Activated CD4-positive, alpha-beta memory T cell treated with anti-CD3 and anti-CD28 coated beads for 36 hours (primary cell): Measurements from ENCODE around the gene ATG16L2. TPM values are rescaled to one million over a fixed set of nuclear protein-coding genes. Genes with fewer than 3 reads are reported as not detected.

Experiments
- CTCF ChIA-PET: fragments of 350-600 bp; sonication (Branson Sonifier 250); formaldehyde crosslinking; loops from one replicate; lab custom pipeline; 2021; ENCODE audit warnings: antibody characterized with exemption, inconsistent platforms; lab: Charles Lee
- POLR2A ChIA-PET: fragments of 350-600 bp; sonication (Branson Sonifier 250); formaldehyde crosslinking; loops from one replicate; lab custom pipeline; 2021; ENCODE audit warnings: antibody characterized with exemption; lab: Charles Lee
- DNase-seq: peaks from one replicate; pipeline ENCODE4 v3.0.0-alpha.2; 2020
- H3K27ac Mint-ChIP-seq: one replicate; pipeline ENCODE4 v1.8.0; 2021; ENCODE audit warnings: mixed read lengths
- H3K27me3 Mint-ChIP-seq: one replicate; pipeline ENCODE4 v1.8.0; 2021; ENCODE audit warnings: mixed read lengths
- H3K36me3 Mint-ChIP-seq: one replicate; pipeline ENCODE4 v1.8.0; 2021; ENCODE audit warnings: mixed read lengths
- H3K4me1 Mint-ChIP-seq: one replicate; pipeline ENCODE4 v1.8.0; 2021; ENCODE audit warnings: low read depth, mixed read lengths
- H3K4me3 Mint-ChIP-seq: one replicate; pipeline ENCODE4 v1.8.0; 2021; ENCODE audit warnings: mild to moderate bottlenecking, mixed read lengths
- H3K9me3 Mint-ChIP-seq: one replicate; pipeline ENCODE4 v1.8.0; 2021; ENCODE audit warnings: mixed read lengths
- intact Hi-C: fragments of 100-400 bp; cut with micrococcal nuclease; formaldehyde crosslinking; loops from one replicate; pipeline ENCODE4 v1.15.1; 2023
- total RNA-seq, 2 experiments: library from RNA; stranded (reverse); gene quantifications; one replicate each; pipeline ENCODE4 v1.2.3, GENCODE V29; 2021

Gene ATG16L2
- total RNA-seq: 10 to 100 TPM; 79.7 to 91.1 TPM

- intact Hi-C loops: loop anchor here (1.0 kb wide), 3 partner anchors 8 to 92 kb away; no protein-coding TSS in a partner anchor
These were observed at the start of gene ATG16L2 for GRCh38 chr11:72814286-72815109. TSS of gene ATG16L2 (plus strand) at chr11:72814411. CDS start at chr11:72814446, 35 bp downstream.

GRCh38 chr11:72764503-72764902, 49.7 kb upstream of the ATG16L2 start:
- Mint-ChIP-seq H3K4me3 (no peak overlapping the region), H3K27me3 (no peaks in the 10 kb centered on the region), H3K27ac (no peak overlapping the region), H3K4me1 (peaks cover 19% of the 10 kb centered on the region), H3K36me3 (no peaks in the 10 kb centered on the region), H3K9me3 (no peaks in the 10 kb centered on the region)
- no peak for DNase-seq
- ChIA-PET POLR2A (no interaction called here), CTCF (no interaction called here)
- intact Hi-C loops: loop anchor here (5.0 kb wide), 1 partner anchor 37 kb away; no protein-coding TSS in a partner anchor

More at GRCh38 chr11:72814286-72815109, at the start of gene ATG16L2:
- peak within 1 kb of the TSS; percentile 98 for H3K4me3 Mint-ChIP-seq
- peaks cover 45% of the 10 kb centered on the region for H3K36me3 Mint-ChIP-seq
- H3K4me1 Mint-ChIP-seq: peaks cover 33% of the 10 kb centered on the region
- ChIA-PET CTCF (interaction anchor here (1.5 to 5.4 kb wide), 5 partner anchors 10 to 328 kb away, joined by 3 to 63 read pairs (median 12); partner anchors contain the start of genes FCHSD2 and STARD10), POLR2A (interaction anchor here (0.7 to 3.2 kb wide), 3 partner anchors 21 to 93 kb away, joined by 4 to 19 read pairs (median 8); partner anchors contain the start of gene STARD10)
- H3K9me3 Mint-ChIP-seq: no peaks in the 10 kb centered on the region
- no peaks in the 10 kb centered on the region for H3K27me3 Mint-ChIP-seq
- H3K27ac Mint-ChIP-seq: peak within 1 kb of the TSS; percentile 98
- peak; percentile 92 for DNase-seq

DNA sequence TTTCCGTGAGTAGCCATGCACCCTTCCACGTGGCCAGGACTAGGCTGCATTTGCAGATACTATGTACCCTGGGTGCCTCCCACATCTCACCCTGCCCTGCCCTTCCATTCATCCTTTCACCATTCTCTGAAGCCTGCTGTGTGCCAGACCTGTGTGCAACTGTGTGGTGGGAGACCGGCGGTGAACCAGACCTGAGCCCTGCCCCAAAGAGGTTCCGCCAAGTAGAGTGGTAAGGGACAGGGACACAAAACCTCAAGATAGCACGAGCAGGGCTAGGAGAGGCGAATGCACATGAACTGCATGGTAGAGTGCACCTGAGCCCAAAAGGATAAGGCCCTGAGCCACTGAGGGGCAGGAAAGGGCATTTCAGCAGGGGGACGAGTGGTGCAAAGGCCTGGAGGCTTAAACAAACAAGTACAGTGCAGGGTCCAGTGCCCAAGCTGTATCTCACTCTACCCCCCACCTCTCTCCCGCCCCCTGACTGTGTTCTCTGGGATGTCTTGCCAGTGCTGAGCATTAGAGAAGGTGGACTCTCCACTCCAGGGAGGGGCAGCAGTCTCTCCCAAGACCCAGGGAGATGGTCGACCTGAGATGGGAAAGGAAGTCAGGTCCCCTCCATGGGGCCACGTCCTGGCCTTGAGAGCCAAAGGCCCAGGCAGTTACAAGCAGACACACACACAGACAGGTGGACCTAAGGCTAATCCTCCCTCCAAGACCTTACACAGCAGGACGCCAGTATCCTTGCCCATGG, 47.9 kb upstream of the ATG16L2 start:
- DNase-seq: no peak
- no peak overlapping the region for H3K27ac Mint-ChIP-seq
- no peaks in the 10 kb centered on the region for H3K36me3 Mint-ChIP-seq
- peaks cover 16% of the 10 kb centered on the region for H3K4me1 Mint-ChIP-seq
- no peaks in the 10 kb centered on the region for H3K9me3 Mint-ChIP-seq
- H3K4me3 Mint-ChIP-seq: no peak overlapping the region
- H3K27me3 Mint-ChIP-seq: no peaks in the 10 kb centered on the region
- ChIA-PET CTCF (interaction anchor here (0.9 kb wide), 1 partner anchor 47 kb away, joined by 3 read pairs; no protein-coding TSS in a partner anchor), POLR2A (no interaction called here)
- intact Hi-C loops: no loop called here

- peaks cover 14% of the 10 kb centered on the region for H3K4me1 Mint-ChIP-seq
- no peaks in the 10 kb centered on the region for H3K27me3 Mint-ChIP-seq
- no peaks in the 10 kb centered on the region for H3K9me3 Mint-ChIP-seq
- ChIA-PET POLR2A (interaction anchor here (0.6 kb wide), 1 partner anchor 29 kb away, joined by 3 read pairs; no protein-coding TSS in a partner anchor), CTCF (interaction anchor here (1.7 kb wide), 1 partner anchor 26 kb away, joined by 8 read pairs; the partner anchor contains the start of gene STARD10)
- H3K36me3 Mint-ChIP-seq: no peaks in the 10 kb centered on the region
- intact Hi-C loops: no loop called here
- no peak overlapping the region for H3K4me3 Mint-ChIP-seq
- DNase-seq: no peak
- no peak overlapping the region for H3K27ac Mint-ChIP-seq
These were observed 46.8 kb upstream of the ATG16L2 start for GRCh38 chr11:72767203-72768062.

DNA sequence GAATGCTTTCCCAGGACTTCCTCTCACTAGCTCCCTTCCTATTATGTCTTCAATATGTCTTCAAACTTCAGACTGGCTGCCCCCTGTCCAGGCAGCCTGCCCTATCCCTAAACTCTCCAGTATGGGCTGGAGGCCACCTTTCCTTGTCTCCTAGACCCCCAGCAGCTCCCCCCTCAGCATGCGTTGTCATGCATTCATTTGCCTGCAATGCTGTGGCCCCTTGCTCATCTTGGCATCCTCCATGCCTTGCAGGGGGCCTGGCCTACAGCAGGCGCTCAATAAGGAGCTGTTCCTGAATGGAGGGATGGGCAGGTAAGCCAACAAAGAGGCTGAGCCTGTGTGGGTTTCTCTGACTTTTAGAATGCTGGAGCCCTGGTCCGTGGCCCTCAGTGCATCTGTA, 45.6 kb upstream of the ATG16L2 start:
- POLR2A ChIA-PET: no interaction called here
- CTCF ChIA-PET: interaction anchor here (1.7 kb wide), 1 partner anchor 25 kb away, joined by 8 read pairs; the partner anchor contains the start of gene STARD10
- H3K4me3 Mint-ChIP-seq: no peak overlapping the region
- H3K36me3 Mint-ChIP-seq: no peaks in the 10 kb centered on the region
- no peaks in the 10 kb centered on the region for H3K27me3 Mint-ChIP-seq
- DNase-seq: no peak
- intact Hi-C loops: no loop called here
- no peak overlapping the region for H3K27ac Mint-ChIP-seq
- H3K4me1 Mint-ChIP-seq: peaks cover 2% of the 10 kb centered on the region
- no peaks in the 10 kb centered on the region for H3K9me3 Mint-ChIP-seq

GRCh38 chr11:72769680-72770079, 44.5 kb upstream of the ATG16L2 start:
- ChIA-PET POLR2A (no interaction called here), CTCF (no interaction called here)
- no peak overlapping the region for H3K27ac Mint-ChIP-seq
- H3K4me1 Mint-ChIP-seq: no peaks in the 10 kb centered on the region
- no peaks in the 10 kb centered on the region for H3K27me3 Mint-ChIP-seq
- no peaks in the 10 kb centered on the region for H3K36me3 Mint-ChIP-seq
- H3K9me3 Mint-ChIP-seq: no peaks in the 10 kb centered on the region
- no peak overlapping the region for H3K4me3 Mint-ChIP-seq
- intact Hi-C loops: no loop called here
- DNase-seq: no peak

DNA sequence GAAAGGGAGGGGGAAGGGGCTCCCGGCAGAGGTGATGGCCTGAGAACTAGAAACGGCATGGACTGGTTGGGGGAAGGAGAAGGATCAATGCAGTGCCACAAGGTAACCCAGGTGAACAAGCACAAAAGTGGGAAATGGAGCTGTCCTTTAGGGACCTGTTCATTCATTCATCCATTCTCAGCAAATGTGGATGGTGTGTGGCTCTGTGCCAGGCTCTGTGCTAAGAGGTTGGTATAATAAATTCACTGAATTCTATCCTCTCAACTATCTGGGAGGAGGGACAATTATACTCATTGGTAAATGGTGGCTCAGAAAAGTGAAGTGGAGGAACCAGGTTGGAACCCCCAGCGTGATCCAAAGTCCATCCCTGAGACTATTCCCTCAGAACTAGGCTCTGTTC, 43.4 kb upstream of the ATG16L2 start:
- Mint-ChIP-seq H3K4me3 (no peak overlapping the region), H3K4me1 (no peaks in the 10 kb centered on the region), H3K9me3 (no peaks in the 10 kb centered on the region), H3K27ac (no peak overlapping the region), H3K36me3 (no peaks in the 10 kb centered on the region), H3K27me3 (no peaks in the 10 kb centered on the region)
- no peak for DNase-seq
- CTCF ChIA-PET: interaction anchor here (0.5 to 1.7 kb wide), 3 partner anchors 22 to 497 kb away, joined by 3 to 6 read pairs (median 3); no protein-coding TSS in a partner anchor
- intact Hi-C loops: no loop called here
- POLR2A ChIA-PET: interaction anchor here (0.6 kb wide), 1 partner anchor 59 kb away, joined by 3 read pairs; no protein-coding TSS in a partner anchor

DNA sequence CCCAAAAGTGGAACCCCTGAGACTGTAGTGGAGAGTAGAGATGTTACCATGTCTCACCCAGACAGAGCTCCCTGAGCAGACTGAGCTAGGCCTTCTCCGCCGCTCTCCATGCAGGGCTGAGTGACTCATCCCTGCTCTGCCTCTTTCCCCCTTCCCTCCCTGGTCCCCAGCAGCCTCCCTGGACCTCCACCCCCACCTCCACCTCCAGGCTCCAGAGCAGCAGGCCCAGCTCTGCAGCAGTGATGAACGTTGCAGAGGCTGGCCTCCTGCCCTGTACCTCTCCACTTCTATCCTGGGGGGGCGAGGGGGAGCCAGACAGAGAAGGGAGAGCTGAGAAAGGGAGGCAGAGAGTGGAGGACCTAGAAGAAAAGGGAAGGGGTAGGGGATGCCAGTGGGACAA, 42.7 kb upstream of the ATG16L2 start:
- H3K9me3 Mint-ChIP-seq: no peaks in the 10 kb centered on the region
- no peak overlapping the region for H3K4me3 Mint-ChIP-seq
- H3K36me3 Mint-ChIP-seq: no peaks in the 10 kb centered on the region
- CTCF ChIA-PET: interaction anchor here (0.6 to 1.7 kb wide), 3 partner anchors 22 to 299 kb away, joined by 3 to 6 read pairs (median 3); no protein-coding TSS in a partner anchor
- H3K27me3 Mint-ChIP-seq: no peaks in the 10 kb centered on the region
- no peak overlapping the region for H3K27ac Mint-ChIP-seq
- no peaks in the 10 kb centered on the region for H3K4me1 Mint-ChIP-seq
- POLR2A ChIA-PET: interaction anchor here (0.6 kb wide), 2 partner anchors 20 to 60 kb away, joined by 3 read pairs; no protein-coding TSS in a partner anchor
- no peak for DNase-seq
- intact Hi-C loops: no loop called here

- Mint-ChIP-seq H3K36me3 (no peaks in the 10 kb centered on the region), H3K4me1 (no peaks in the 10 kb centered on the region), H3K4me3 (no peak overlapping the region), H3K9me3 (no peaks in the 10 kb centered on the region), H3K27ac (no peak overlapping the region), H3K27me3 (no peaks in the 10 kb centered on the region)
- no peak for DNase-seq
- POLR2A ChIA-PET: interaction anchor here (0.6 kb wide), 1 partner anchor 36 kb away, joined by 3 read pairs; no protein-coding TSS in a partner anchor
- intact Hi-C loops: no loop called here
- CTCF ChIA-PET: interaction anchor here (0.6 to 1.7 kb wide), 3 partner anchors 21 to 298 kb away, joined by 3 to 6 read pairs (median 3); no protein-coding TSS in a partner anchor
These were observed 42.2 kb upstream of the ATG16L2 start for GRCh38 chr11:72772059-72772458.

- intact Hi-C loops: no loop called here
- Mint-ChIP-seq H3K9me3 (no peaks in the 10 kb centered on the region), H3K27ac (no peak overlapping the region), H3K36me3 (no peaks in the 10 kb centered on the region), H3K4me3 (no peak overlapping the region), H3K27me3 (no peaks in the 10 kb centered on the region), H3K4me1 (no peaks in the 10 kb centered on the region)
- ChIA-PET CTCF (no interaction called here), POLR2A (no interaction called here)
- no peak for DNase-seq
These were observed 40.9 kb upstream of the ATG16L2 start for GRCh38 chr11:72773291-72773690.

- Mint-ChIP-seq H3K27me3 (no peaks in the 10 kb centered on the region), H3K36me3 (no peaks in the 10 kb centered on the region), H3K4me1 (no peaks in the 10 kb centered on the region), H3K27ac (no peak overlapping the region), H3K9me3 (no peaks in the 10 kb centered on the region), H3K4me3 (no peak overlapping the region)
- CTCF ChIA-PET: no interaction called here
- POLR2A ChIA-PET: no interaction called here
- intact Hi-C loops: no loop called here
- DNase-seq: no peak
These were observed 40.5 kb upstream of the ATG16L2 start for GRCh38 chr11:72773696-72774095.
